COLO829 (cell line): ENCODE data around the gene SLCO1B1.
A peak's percentile ranks its signal among the peaks of the same experiment; 100 is the strongest.
"Not testable (repeated sequence)": the region's sequence is repeated elsewhere in the genome, so short reads cannot be mapped to it uniquely, and the experiment has no call there.

Experiments used
- DNase-seq: peaks from one replicate; pipeline ENCODE4 v3.0.0; 2012; ENCODE audit warnings: low spot score

SLCO1B1 gene, protein sequence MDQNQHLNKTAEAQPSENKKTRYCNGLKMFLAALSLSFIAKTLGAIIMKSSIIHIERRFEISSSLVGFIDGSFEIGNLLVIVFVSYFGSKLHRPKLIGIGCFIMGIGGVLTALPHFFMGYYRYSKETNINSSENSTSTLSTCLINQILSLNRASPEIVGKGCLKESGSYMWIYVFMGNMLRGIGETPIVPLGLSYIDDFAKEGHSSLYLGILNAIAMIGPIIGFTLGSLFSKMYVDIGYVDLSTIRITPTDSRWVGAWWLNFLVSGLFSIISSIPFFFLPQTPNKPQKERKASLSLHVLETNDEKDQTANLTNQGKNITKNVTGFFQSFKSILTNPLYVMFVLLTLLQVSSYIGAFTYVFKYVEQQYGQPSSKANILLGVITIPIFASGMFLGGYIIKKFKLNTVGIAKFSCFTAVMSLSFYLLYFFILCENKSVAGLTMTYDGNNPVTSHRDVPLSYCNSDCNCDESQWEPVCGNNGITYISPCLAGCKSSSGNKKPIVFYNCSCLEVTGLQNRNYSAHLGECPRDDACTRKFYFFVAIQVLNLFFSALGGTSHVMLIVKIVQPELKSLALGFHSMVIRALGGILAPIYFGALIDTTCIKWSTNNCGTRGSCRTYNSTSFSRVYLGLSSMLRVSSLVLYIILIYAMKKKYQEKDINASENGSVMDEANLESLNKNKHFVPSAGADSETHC

DNA sequence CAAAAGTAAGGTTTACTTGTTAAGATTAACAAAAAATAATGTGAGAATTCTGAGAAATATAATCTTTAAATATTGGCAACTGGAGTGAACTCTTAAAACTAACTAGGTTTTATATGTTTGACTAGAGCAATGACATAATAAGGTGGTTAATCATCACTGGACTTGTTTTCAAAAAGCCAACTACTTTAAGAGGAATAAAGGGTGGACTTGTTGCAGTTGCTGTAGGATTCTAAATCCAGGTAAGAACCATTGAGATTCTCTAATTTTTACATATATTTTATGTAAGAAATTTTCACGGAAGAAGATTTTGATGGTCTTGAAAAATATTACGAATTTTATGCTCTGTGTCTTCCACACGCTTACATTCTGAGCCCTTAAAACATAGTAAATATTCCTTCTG is at the start of gene SLCO1B1:
Gene SLCO1B1 (plus strand): TSS at position 197 of the 400 bp plus-strand sequence. CDS start 10,381 bp downstream, outside the sequence.
- DNase-seq: no peak

DNA sequence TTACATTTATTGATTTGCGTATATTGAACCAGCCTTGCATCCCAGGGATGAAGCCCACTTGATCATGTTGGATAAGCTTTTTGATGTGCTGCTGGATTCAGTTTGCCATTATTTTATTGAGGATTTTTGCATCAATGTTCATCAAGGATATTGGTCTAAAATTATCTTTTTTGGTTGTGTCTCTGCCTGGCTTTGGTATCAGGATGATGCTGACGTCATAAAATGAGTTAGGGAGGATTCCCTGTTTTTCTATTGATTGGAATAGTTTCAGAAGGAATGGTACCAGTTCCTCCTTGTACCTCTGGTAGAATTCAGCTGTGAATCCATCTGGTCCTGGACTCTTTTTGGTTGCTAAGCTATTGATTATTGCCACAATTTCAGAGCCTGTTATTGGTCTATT is 46.2 kb upstream of the SLCO1B1 start:
- not testable (repeated sequence) for DNase-seq

DNA sequence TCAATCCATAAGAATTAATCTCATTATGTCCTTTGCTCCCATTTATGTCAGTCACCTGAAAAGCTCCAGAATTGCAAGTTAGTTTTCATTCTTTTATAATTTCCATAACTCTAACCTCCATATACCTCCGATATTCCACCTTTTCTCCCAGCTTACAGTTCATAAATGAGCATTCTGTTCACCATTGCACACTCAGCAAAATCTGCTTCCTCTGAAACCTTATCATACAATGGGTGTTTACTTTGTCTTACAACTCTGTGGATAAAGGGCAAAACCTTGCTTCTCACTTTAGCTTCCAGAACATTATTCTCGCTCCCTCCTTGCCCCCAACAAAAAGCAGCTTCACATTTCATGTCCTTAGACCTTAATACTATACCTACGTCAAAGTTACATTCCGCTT is 19.3 kb upstream of the SLCO1B1 start:
- DNase-seq: no peak

DNA sequence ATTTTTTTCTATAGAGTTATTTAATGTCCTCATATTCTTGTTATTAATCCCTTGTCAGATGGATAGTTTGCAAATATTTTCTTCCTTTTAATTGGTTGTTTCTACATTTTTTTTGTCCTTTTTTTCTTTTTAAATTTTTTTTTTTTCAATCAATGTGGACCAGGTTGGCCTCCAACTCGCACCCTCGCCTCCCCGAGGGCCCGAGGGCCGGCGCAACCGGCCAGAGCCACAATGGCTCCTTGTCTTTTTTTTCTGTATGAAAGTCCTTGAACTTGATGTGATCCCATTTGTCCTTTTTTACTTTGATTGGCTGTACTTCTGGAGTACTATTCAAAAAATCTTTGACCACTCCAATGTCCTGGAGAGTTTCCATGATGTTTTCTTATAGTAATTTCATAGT is 17.7 kb upstream of the SLCO1B1 start:
- DNase-seq: no peak

DNA sequence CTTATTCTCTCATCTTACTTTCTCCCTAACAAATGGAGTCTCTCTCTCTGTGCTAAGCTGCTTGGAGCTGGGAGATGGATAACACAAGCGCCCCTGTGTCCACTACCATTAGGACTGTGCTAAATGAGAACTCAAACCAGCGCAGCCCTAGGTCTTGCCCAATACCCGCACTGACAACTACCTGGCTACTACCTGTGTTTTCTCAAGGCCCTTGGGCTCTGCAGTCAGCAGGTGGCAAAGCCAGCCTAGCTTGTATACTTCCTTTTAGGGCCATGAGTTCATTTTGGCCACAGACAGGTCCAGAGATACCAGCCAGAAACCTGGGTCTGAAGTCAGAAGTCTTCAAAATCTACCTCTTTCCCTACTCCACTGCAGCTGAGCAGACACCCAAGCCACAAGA is 13.0 kb upstream of the SLCO1B1 start:
- DNase-seq: no peak

DNA sequence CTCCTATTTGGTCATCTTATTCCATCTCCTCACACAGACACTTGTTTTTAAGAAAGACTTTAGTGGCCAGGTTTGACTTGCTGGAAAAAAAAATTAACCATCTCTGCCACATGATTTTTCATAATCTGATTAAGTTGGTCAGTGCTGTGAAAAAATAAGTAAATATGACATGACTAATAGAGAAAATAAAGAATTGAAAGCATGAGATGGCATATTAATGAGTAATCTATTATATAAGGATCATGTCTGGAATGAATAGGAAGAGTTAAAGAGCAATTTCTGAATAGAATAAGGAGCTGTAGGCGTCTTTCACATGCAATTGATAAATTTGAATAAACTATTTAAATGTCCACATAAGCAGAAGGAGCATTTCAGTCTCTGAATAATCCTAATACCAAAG is 12.2 kb upstream of the SLCO1B1 start:
- DNase-seq: no peak

DNA sequence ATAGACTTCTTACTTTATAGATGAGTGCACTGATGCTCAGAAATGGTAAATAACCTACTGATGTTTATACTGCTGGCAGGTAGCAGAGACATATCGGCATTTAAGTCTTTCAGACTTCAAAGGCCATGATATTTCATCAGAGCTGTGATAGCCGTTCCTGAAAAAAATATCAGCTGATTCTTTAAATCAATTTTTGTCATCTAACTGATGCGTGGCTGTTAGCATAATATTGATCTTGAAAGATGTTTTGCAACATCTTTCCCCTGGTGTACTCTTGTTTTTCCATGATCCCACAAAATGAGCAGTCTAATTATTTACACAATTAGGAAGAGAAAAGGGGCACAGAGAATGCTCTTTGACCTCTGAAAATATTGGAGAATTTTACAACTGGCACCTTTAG is 1.6 kb upstream of the SLCO1B1 start:
- no peak for DNase-seq

DNA sequence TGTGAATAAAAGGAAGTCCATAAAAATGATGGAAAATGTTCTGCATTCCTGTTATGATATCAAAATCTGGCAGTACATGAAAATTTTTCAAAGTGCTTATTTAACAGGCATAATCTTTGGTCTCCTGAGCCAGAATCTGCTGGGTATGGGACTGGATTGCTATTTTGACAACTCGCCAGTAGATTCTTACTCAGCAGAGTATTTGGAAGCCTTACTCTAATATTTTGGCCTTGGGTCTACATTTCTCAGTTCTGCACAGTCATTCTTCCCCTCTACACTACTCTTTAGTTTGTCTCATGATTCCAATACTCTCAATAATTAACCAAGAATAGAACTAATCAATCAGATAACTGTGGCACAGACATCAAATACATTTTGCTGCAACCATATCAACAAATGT is 1.1 kb upstream of the SLCO1B1 start:
- DNase-seq: no peak

DNA sequence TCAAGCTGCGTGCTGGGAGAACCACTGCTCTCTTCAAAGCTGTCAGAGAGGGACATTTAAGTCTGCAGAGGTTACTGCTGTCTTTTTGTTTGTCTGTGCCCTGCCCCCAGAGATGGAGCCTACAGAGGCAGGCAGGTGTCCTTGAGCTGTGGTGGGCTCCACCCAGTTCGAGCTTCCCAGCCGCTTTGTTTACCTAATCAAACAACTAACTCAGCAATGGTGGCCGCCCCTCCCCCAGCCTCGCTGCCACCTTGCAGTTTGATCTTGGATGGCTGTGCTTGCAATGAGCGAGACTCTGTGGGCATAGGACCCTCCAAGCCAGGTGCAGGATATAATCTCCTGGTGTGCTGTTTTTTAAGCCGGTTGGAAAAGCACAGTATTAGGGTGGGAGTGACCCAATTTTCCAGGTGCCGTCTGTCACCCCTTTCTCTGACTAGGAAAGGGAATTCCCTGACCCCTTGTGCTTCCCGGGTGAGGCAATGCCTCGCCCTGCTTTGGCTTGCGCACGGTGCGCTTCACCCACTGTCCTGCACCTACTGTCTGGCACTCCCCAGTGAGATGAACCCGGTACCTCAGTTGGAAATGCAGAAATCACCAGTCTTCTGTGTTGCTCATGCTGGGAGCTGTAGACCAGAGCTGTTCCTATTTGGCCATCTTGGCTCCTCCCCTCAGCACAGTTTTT is 6.5 kb downstream of the SLCO1B1 start:
- not testable (repeated sequence) for DNase-seq

DNA sequence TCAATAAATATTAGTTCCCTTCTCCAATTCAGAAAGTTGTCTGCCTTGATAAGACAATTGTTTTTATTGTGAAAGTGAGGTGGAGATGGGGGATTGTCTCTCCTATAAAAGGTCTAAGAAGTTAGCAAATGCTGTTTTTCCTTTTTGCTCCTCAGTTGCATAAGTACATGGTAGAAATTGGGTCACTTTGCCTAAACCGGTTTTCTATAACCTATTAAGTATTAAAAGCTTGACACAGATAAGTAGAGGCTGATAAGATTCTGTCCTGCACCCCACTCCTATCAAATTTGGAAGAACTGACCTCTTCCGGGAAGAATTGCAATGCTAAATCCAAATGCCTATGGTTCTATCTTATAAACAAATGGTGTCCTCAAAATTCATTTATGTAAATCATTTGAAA is 7.0 kb downstream of the SLCO1B1 start:
- no peak for DNase-seq

DNA sequence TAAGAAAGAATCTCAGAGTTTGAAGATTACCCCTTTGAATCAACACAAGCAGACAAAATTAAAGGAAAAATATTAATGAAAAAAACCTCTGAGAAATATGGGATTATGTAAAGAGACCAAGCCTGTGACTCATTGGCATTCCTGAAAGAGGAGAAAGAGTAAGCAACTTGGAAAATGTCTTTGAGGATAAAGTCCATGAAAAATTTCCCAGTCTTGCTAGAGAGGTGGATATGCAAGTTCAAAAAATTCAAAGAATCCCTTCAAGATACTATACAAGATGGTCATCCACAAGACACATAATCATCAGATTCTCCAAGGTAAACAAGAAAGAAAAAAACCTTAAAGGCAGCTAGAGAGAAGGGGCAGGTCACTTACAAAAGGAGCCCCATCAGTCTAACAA is 13.3 kb downstream of the SLCO1B1 start:
- no peak for DNase-seq

DNA sequence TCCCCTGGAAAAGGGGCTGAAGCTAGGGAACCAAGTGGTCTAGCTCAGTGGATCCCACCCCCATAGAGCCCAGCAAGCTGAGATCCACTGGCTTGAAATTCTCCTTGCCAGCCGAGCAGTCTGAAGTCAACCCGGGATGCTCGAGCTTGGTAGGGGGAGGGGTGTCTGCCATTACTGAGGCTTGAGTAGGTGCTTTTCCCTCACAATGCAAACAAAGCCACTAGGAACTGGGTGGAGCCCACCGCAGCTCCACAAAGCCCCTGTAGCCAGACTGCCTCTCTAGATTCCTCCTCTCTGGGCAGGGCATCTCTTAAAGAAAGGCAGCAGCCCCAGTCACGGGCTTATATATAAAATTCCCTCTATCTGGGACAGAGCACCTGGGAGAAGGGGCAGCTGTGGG is 18.9 kb downstream of the SLCO1B1 start:
- DNase-seq: not testable (repeated sequence)

DNA sequence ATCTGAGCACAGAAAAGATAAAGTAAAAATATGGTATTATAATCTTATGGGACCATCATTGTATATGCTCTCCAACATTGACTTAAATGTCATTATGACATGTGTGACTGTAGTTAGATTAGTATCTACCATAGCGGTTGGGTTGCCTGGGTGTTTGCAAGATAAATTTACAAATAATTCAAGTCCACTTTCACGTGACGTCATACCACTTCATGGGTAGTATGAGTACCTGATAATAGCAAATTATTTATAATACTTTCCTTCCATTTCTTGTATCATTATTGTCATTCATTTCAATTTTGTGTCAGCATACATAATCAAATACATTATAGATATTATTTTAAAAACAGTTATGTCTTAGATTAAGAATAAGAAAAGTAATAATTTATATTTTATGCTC is 20.2 kb downstream of the SLCO1B1 start:
- DNase-seq: no peak

DNA sequence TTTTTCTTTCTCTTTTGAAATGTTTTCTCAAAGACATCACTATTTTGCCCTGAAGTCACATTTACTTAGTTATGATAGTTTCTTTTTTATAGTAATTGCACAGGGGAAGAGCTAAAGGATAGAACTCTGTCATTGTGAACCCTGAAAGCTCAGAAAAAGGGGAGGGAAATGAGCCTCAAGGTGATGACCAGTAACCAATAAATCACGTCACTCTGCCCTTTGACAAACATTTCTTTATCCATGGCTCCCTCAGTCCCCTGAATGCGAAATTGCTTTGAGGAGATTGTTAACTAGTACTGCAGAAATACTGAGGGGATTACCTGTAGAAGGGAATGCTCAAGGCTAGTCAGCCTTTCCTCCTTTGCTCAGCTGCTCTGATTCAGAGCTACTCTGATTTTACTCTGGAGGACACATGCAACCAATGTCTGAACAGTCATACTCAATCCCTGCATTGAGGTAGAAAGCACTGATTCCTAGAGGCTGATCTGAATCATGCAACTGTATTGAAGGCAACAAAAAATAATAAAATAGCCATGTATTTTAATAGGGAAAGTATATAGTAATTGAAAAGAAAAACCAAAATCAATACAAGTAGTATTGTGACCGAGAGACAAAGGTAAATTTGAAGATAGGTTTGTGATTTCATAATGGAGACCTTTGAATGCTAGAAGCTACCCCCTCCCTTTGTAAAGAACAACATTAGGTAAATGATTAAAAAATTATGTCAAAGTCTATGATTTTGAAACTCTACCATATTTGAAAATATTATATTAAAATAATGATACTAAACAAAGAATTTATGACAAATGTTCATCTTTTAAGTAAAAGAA is 24.7 kb downstream of the SLCO1B1 start:
- no peak for DNase-seq

DNA sequence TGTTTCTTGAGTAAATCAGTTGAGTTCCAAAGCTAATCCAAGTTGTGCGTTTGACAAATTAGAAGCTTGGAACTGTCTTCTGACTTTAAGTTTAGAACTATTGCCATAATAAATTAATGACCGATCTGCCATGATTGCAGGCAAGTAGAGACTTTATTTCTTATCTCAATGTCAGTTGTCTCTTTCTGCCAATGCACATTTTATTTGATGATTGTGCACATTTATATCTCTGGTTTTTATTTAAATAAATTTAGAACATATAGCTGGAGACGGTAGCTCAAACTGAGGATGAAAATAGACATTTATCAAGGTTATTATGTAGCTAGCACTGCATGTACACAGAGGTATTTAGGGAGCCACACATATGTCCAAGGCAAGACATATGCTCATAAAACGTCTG is 34.1 kb downstream of the SLCO1B1 start:
- DNase-seq: no peak

DNA sequence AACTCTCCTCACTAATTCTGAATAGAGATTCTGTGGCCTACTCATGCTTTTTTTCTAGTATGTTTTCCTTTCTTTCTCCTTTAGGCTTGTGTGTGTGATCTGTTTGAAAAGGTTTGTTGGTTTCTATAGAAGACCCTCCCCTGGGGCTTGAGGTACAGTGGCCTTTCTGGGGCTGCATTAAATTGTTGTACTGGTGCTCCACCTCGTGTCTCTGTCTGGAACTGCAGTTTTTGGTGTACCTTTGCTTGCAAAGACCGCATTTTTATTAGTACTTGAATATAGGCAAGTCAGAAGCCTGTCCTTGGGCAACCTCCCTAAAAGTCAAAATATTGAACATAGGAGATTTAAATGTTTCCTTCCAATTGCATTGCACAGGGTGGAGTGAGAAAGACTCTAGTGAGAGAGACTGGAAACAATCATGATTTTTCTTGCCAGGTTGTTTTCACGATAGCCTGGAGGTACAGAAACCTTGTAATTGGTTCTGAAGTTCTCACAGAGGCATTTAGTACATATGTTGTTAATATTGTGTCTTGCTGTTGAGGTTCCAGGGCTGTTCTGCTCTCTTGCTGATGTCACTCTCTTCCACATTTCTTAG is 39.0 kb downstream of the SLCO1B1 start:
- DNase-seq: peak; percentile 15

DNA sequence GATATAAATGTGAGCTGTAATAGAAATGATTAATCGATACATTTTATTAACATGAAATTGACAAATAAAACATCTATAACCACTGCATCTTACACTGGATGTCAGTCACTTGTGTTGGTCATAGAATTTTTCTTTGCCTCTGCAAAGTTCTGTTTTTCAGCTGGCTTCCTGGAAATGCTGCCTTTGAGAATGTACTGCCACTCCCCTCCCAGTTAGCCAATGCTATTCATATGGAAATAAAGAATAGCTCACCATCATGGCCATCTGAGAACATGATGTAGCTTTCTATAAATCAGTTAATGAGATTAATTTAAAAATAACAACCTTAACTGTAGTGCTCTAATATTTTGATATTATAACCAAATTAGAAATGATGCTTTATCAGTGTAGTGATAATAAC is 41.1 kb downstream of the SLCO1B1 start:
- no peak for DNase-seq

DNA sequence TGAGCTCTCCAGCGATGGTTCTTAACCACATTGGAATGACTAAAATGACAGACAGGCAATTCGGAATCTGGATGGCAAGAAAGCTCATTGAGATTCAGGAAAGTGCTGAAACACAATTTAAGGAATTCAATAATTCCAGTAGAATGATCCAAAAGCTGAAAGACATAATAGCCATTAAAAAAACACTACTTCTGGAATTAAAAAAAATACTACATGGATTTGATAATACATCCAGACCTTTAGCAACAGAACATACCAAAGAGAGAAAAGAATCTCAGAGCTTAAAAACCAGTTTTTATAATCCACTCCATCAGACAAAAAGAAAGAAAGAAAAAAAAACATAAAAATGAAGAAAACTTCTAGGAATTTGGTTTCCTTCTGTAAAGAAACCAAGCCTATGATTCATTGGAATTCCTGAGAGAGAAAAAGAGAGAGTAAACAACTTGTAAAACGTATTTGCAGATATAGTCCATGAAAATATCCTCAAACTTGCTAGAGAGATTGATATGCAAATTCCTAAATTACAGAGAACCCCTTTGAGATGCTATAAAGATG is 52.8 kb downstream of the SLCO1B1 start:
- DNase-seq: no peak

DNA sequence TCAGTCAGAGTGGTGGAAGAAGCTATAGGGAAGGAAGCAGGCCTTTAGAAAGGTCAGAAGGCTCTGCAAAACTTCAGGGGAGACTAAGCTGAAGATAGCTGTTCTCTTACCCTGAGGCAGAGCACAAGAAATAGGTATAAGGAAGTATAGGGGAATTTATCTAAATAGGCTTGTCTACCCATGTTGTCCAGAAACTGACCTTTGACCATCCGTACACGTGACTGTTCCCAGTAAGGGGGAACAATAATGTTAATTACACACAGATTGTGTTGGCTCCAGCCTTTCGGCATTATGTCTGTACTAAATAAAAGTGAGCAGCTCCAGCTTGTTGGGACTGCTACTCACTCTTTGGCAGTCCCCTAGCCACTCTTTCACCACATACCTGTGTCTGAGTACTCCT is 59.0 kb downstream of the SLCO1B1 start:
- no peak for DNase-seq

DNA sequence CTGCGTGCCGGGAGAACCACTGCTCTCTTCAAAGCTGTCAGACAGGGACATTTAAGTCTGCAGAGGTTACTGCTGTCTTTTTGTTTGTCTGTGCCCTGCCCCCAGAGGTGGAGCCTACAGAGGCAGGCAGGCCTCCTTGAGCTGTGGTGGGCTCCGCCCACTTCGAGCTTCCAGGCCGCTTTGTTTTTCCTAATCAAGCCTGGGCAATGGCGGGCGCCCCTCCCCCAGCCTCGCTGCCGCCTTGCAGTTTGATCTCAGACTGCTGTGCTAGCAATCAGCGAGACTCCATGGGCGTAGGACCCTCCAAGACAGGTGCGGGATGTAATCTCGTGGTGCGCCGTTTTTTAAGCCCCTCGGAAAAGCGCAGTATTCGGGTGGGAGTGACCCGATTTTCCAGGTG is 83.4 kb downstream of the SLCO1B1 start:
- DNase-seq: not testable (repeated sequence)

DNA sequence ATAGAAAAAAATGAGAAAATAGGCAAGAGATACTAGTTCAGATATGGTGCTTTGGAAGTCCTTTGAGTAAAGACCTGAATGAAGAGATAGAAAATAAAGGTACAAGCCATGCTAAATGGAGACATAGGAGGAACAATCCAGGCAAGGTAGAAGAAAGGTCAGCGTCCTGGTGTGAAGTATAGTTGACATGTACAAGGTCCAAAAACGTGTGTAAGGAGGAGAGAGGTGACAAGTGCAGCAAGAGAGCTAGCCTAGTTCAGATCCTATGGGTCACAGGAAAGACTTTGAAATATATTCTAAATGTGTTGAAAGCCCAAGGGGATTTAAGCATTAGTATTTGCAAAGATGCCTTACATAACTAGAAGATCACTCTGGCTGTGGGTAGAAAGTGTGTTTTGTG is 88.2 kb downstream of the SLCO1B1 start:
- DNase-seq: no peak
